GM23338 (cell line): ENCODE measurements around the gene LMOD3. TPM values are rescaled to one million over a fixed set of nuclear protein-coding genes. Genes with fewer than 3 reads are reported as not detected.

Source experiments
- ATAC-seq: fragments of 200-7000 bp; cut with Tn5 transposase; 3 replicates; pipeline ENCODE4 v1.9.1; 2020
- DNase-seq: peaks from one replicate; pipeline ENCODE4 v3.0.0-alpha.2; 2015; ENCODE audit warnings: low spot score
- H2AFZ ChIP-seq: fragments of 200-600 bp; sonication (generic); 2 replicates; pipeline ENCODE4 v1.8.0; 2016; ENCODE audit warnings: antibody characterized with exemption, mild to moderate bottlenecking, moderate library complexity
- H3F3A ChIP-seq: fragments of 200-600 bp; sonication (generic); replicated peaks from 2 replicates; pipeline ENCODE4 v1.8.0; 2017; ENCODE audit warnings: antibody characterized with exemption, mixed run types, low read depth
- H3K27ac ChIP-seq: fragments of 200-600 bp; sonication (generic); 2 replicates; pipeline ENCODE4 v1.6.1; 2016; ENCODE audit warnings: low read depth
- H3K27me3 ChIP-seq: fragments of 200-600 bp; sonication (generic); 2 replicates; pipeline ENCODE4 v1.8.0; 2016; ENCODE audit warnings: mild to moderate bottlenecking, mixed run types, moderate library complexity; ENCODE audit not compliant: insufficient read depth
- H3K36me3 ChIP-seq: fragments of 200-600 bp; sonication (generic); 2 replicates; pipeline ENCODE4 v1.8.0; 2016; ENCODE audit warnings: mild to moderate bottlenecking; ENCODE audit not compliant: insufficient read depth
- H3K4me1 ChIP-seq: fragments of 200-600 bp; sonication (generic); 2 replicates; pipeline ENCODE4 v1.8.0; 2016; ENCODE audit warnings: mild to moderate bottlenecking, moderate library complexity; ENCODE audit not compliant: insufficient read depth
- H3K4me2 ChIP-seq: fragments of 200-600 bp; sonication (generic); 2 replicates; pipeline ENCODE4 v1.7.1; 2017; ENCODE audit warnings: mixed run types
- H3K4me3 ChIP-seq: fragments of 200-600 bp; sonication (generic); 2 replicates; pipeline ENCODE4 v1.6.1; 2016; ENCODE audit warnings: mixed run types
- H3K79me2 ChIP-seq: fragments of 200-600 bp; sonication (generic); replicated peaks from 2 replicates; pipeline ENCODE4 v1.8.0; 2017; ENCODE audit warnings: mild to moderate bottlenecking; ENCODE audit not compliant: insufficient read depth
- H3K9me2 ChIP-seq: fragments of 200-600 bp; sonication (generic); 2 replicates; pipeline ENCODE4 v1.8.0; 2017; ENCODE audit not compliant: insufficient read depth
- H4K20me1 ChIP-seq: fragments of 200-600 bp; sonication (generic); replicated peaks from 2 replicates; pipeline ENCODE4 v1.8.0; 2017; ENCODE audit warnings: mild to moderate bottlenecking; ENCODE audit not compliant: insufficient read depth
- H3K27ac Mint-ChIP-seq: 2 replicates; pipeline ENCODE4 v1.8.0; 2020; ENCODE audit warnings: inconsistent platforms, mild to moderate bottlenecking, moderate library complexity, mixed read lengths
- H3K27me3 Mint-ChIP-seq: 3 replicates; pipeline ENCODE4 v1.8.0; 2022; ENCODE audit warnings: low read depth, mild to moderate bottlenecking, moderate library complexity, mixed read lengths, inconsistent platforms; ENCODE audit not compliant: insufficient read depth, poor library complexity
- H3K36me3 Mint-ChIP-seq: 3 replicates; pipeline ENCODE4 v1.8.0; 2021; ENCODE audit warnings: low read depth, mild to moderate bottlenecking, inconsistent platforms, moderate library complexity, mixed read lengths
- H3K4me1 Mint-ChIP-seq: 3 replicates; pipeline ENCODE4 v1.8.0; 2020; ENCODE audit warnings: mild to moderate bottlenecking, inconsistent platforms, mixed read lengths
- H3K4me3 Mint-ChIP-seq: 3 replicates; pipeline ENCODE4 v1.8.0; 2021; ENCODE audit warnings: moderate library complexity, mild to moderate bottlenecking, inconsistent platforms, mixed read lengths
- H3K9me3 Mint-ChIP-seq: 3 replicates; pipeline ENCODE4 v1.8.0; 2020; ENCODE audit warnings: moderate library complexity, mild to moderate bottlenecking, inconsistent platforms, mixed read lengths
- CREB1 ChIP-seq: fragments of 250-450 bp; sonication (Bioruptor Pico); IDR thresholded peaks from 2 replicates; pipeline ENCODE4 v1.5.0; 2020; ENCODE audit warnings: low read depth, mild to moderate bottlenecking, moderate library complexity
- CTCF ChIP-seq, 2 experiments: fragments of 200-600 bp in 1 of 2; sonication (generic) in 1 of 2; conservative IDR thresholded peaks; 2 replicates each; pipeline versions ENCODE4 v1.5.1 to v1.6.1; 2016 to 2017; ENCODE audit warnings: antibody characterized with exemption in 2 of 2, low read depth in 2 of 2, mild to moderate bottlenecking in 2 of 2, moderate library complexity in 1 of 2
- EZH2 ChIP-seq: fragments of 200-600 bp; sonication (generic); IDR thresholded peaks from one replicate; pipeline ENCODE4 v1.8.0; 2017; ENCODE audit warnings: antibody characterized with exemption, mild to moderate bottlenecking, low read depth; ENCODE audit not compliant: unreplicated experiment
- EZH2phosphoT487 ChIP-seq: fragments of 200-600 bp; sonication (generic); IDR thresholded peaks from one replicate; pipeline ENCODE4 v1.8.1; 2018; ENCODE audit warnings: antibody characterized with exemption; ENCODE audit not compliant: unreplicated experiment
- JUNB ChIP-seq: IDR thresholded peaks from one replicate; pipeline ENCODE4 v1.6.1; 2016; ENCODE audit warnings: antibody characterized with exemption; ENCODE audit not compliant: unreplicated experiment
- NANOG ChIP-seq: IDR thresholded peaks from 2 replicates; pipeline ENCODE4 v1.6.1; 2016; ENCODE audit warnings: antibody characterized with exemption, borderline replicate concordance
- POLR2AphosphoS5 ChIP-seq: IDR thresholded peaks from 2 replicates; pipeline ENCODE4 v1.6.1; 2016; ENCODE audit warnings: antibody characterized with exemption, low read depth
- REST ChIP-seq: IDR thresholded peaks from one replicate; pipeline ENCODE4 v1.6.1; 2018; ENCODE audit warnings: antibody characterized with exemption; ENCODE audit not compliant: unreplicated experiment
- STAT1 ChIP-seq: IDR thresholded peaks from one replicate; pipeline ENCODE4 v1.6.1; 2016; ENCODE audit warnings: antibody characterized with exemption; ENCODE audit not compliant: unreplicated experiment
- ZNF114 ChIP-seq: fragments of 250-450 bp; sonication (Bioruptor Pico); IDR thresholded peaks from 2 replicates; pipeline ENCODE4 v1.5.0; 2020; ENCODE audit warnings: mild to moderate bottlenecking, moderate library complexity
- ZNF331 ChIP-seq: fragments of 250-450 bp; sonication (Bioruptor Pico); IDR thresholded peaks from 2 replicates; pipeline ENCODE4 v1.5.0; 2020; ENCODE audit warnings: low read depth, mild to moderate bottlenecking, moderate library complexity
- ZNF462 ChIP-seq: fragments of 250-450 bp; sonication (Bioruptor Pico); IDR thresholded peaks from 2 replicates; pipeline ENCODE4 v1.5.0; 2020; ENCODE audit warnings: mild to moderate bottlenecking, moderate library complexity
- polyA plus RNA-seq: library from polyadenylated mRNA; unstranded; fragments of >200 nt; fragmentation: Nextera tagmentation; extraction: Ambion mirVana; gene quantifications from 2 replicates; pipeline ENCODE4 v1.2.1, GENCODE V29; 2016
- total RNA-seq: library from RNA; depleted of rRNA; stranded (reverse); fragments of >200 nt; shearing (Covaris generic); gene quantifications from 2 replicates; pipeline ENCODE4 v1.2.3, GENCODE V29; 2014
- TF ChIP-seq, protein P1 (sequence below): IDR thresholded peaks from 2 replicates; pipeline ENCODE4 v1.6.1; 2016; ENCODE audit warnings: antibody characterized with exemption

Gene LMOD3
- total and polyA plus RNA-seq, 2 experiments from 2014 or later, result 0.06 TPM; not detected in 1

DNA sequence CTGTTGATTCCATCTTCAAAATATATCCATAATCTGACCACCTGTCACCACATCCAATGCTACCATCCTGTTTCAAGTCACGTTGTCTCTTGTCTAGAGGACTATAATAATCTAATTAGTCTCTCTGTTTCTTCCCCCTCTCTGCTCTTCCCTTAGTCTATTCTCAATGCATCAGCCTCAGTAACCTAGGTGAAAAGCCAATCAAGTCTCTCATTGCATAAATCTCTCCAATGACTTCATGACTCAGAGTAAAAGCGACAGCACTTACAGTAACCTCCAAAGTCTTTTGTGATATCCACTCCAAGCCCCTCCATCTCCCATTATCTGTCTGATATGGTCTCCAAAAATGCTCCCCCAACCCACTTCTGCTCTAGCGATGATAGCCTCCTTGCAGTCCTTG lies 49.5 kb downstream of the LMOD3 start:
- Mint-ChIP-seq H3K27ac (peak overlapping the region; percentile 3), H3K36me3 (peaks cover 18% of the 10 kb centered on the region)
- DNase-seq, result no peak

More for the DNA sequence above, 49.5 kb downstream of the LMOD3 start:
- H3K9me3 Mint-ChIP-seq, result no peaks in the 10 kb centered on the region
- H3K36me3 ChIP-seq, result peaks cover 8% of the 10 kb centered on the region; the same call in 1 of the 2 replicates
- no peaks in the 10 kb centered on the region for H3K27me3 Mint-ChIP-seq
- H3K4me3 Mint-ChIP-seq, result no peak overlapping the region
- no peaks in the 10 kb centered on the region for H3F3A ChIP-seq
- no peaks in the 10 kb centered on the region for H3K4me1 ChIP-seq
- no peak overlapping the region for H3K4me3 ChIP-seq
- H3K4me2 ChIP-seq, result no peak overlapping the region
- H2AFZ ChIP-seq, result no peak overlapping the region
- no peaks in the 10 kb centered on the region for H3K27me3 ChIP-seq
- no peak overlapping the region for H3K27ac ChIP-seq
- H4K20me1 ChIP-seq, result no peaks in the 10 kb centered on the region; the same call in 1 of the 2 replicates
- no peak for ATAC-seq
- H3K79me2 ChIP-seq, result peaks cover 31% of the 10 kb centered on the region
- no peaks in the 10 kb centered on the region for H3K9me2 ChIP-seq
- H3K4me1 Mint-ChIP-seq, result no peaks in the 10 kb centered on the region; the same call in 2 of the 3 replicates
- TF ChIP-seq REST, result no peak
- TF ChIP-seq STAT1, result no peak
- no peak for TF ChIP-seq EZH2
- no peak for TF ChIP-seq ZNF331 (CRISPR knock-in tag)
- TF ChIP-seq NANOG, result no peak
- TF ChIP-seq ZNF114 (CRISPR knock-in tag), result no peak
- TF ChIP-seq, protein P1, sequence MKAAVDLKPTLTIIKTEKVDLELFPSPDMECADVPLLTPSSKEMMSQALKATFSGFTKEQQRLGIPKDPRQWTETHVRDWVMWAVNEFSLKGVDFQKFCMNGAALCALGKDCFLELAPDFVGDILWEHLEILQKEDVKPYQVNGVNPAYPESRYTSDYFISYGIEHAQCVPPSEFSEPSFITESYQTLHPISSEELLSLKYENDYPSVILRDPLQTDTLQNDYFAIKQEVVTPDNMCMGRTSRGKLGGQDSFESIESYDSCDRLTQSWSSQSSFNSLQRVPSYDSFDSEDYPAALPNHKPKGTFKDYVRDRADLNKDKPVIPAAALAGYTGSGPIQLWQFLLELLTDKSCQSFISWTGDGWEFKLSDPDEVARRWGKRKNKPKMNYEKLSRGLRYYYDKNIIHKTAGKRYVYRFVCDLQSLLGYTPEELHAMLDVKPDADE, result no peak
- TF ChIP-seq CREB1 (CRISPR knock-in tag), result no peak
- no peak for TF ChIP-seq JUNB
- no peak for TF ChIP-seq CTCF (conservative IDR thresholded peaks at IDR 0.05; ENCODE audit: low read depth in 2 of 2)
- no peak for TF ChIP-seq EZH2phosphoT487
- TF ChIP-seq ZNF462 (CRISPR knock-in tag), result no peak
- TF ChIP-seq POLR2AphosphoS5, result no peak
